Lung (tissue), 12 donors: ENCODE results near the gene VSTM2A. TPM values are rescaled to one million over a fixed set of nuclear protein-coding genes. Genes with fewer than 3 reads are reported as not detected.

Experiments used
- ATAC-seq: fragments of 200-7000 bp; cut with Tn5 transposase; one replicate; pipeline ENCODE4 v1.9.1; 2020; ENCODE audit warnings: moderate number of reproducible peaks; ENCODE audit not compliant: insufficient read depth, low FRiP score
- DNase-seq, 3 donors: peaks; one replicate each; pipeline ENCODE4 v3.0.0-alpha.2; 2013 to 2017
- H3K27ac ChIP-seq, 2 donors: one replicate each; pipeline ENCODE4 v1.5.1; 2013; ENCODE audit warnings: mild to moderate bottlenecking in 2 of 2, moderate library complexity in 2 of 2, control low read depth in 1 of 2, inconsistent platforms in 1 of 2, low read depth in 1 of 2, low read length in 1 of 2
- H3K27me3 ChIP-seq, 3 donors: one replicate each; pipeline ENCODE4 v1.5.1; 2013; ENCODE audit warnings: low read length in 2 of 3; ENCODE audit not compliant: control insufficient read depth in 3 of 3, insufficient read depth in 3 of 3
- H3K36me3 ChIP-seq, 4 donors: one replicate each; pipeline ENCODE4 v1.5.1; 2013; ENCODE audit warnings: low read length in 4 of 4, mild to moderate bottlenecking in 1 of 4, moderate library complexity in 1 of 4; ENCODE audit not compliant: control insufficient read depth in 4 of 4, insufficient read depth in 4 of 4
- H3K4me1 ChIP-seq, 5 donors: one replicate each; pipeline ENCODE4 v1.5.1; 2013; ENCODE audit warnings: low read length in 5 of 5, mild to moderate bottlenecking in 2 of 5, moderate library complexity in 1 of 5; ENCODE audit not compliant: control insufficient read depth in 5 of 5, insufficient read depth in 5 of 5
- H3K4me3 ChIP-seq: one replicate; pipeline ENCODE4 v1.5.1; 2013; ENCODE audit warnings: mild to moderate bottlenecking, control low read depth, moderate library complexity
- H3K9ac ChIP-seq, 2 donors: one replicate each; pipeline ENCODE4 v1.5.1; 2013; ENCODE audit warnings: low read length in 2 of 2, control low read depth in 1 of 2; ENCODE audit not compliant: insufficient read depth in 1 of 2
- H3K9me3 ChIP-seq, 4 donors: one replicate each; pipeline ENCODE4 v1.5.1; 2013; ENCODE audit warnings: low read length in 3 of 4, mild to moderate bottlenecking in 1 of 4, moderate library complexity in 1 of 4; ENCODE audit not compliant: control insufficient read depth in 4 of 4, insufficient read depth in 3 of 4
- CTCF ChIP-seq: IDR thresholded peaks from 2 replicates; pipeline ENCODE4 v1.5.1; 2012; ENCODE audit warnings: mild to moderate bottlenecking; ENCODE audit errors: control extremely low read depth, extremely low read depth
- WGBS, 2 donors: extraction: QIAGEN DNeasy Blood & Tissue Kit; methylation state at CpG; one replicate each; pipeline ENCODE4 v1.1.7; 2013; 5-methylcytosine and 5-hydroxymethylcytosine counted together
- polyA plus RNA-seq, 2 donors: library from polyadenylated mRNA; stranded (reverse); fragments of 200-250 nt; gene quantifications; one replicate each; pipeline ENCODE4 v1.2.1, GENCODE V29; 2013
- total RNA-seq, 2 donors: library from RNA; depleted of rRNA in 1 of 2; stranded (reverse); fragments of >200 nt in 1 of 2; gene quantifications; one replicate each; pipeline ENCODE4 v1.2.1, GENCODE V29; 2014 to 2021
- donor health status: control.
- donor health status: control.
- donor health status: Bipolar disorder and iron deficiency.
- donor health status: healthy.
- donor health status: DM: yes; HTN: yes; CAD: no.

VSTM2A gene
- total and polyA plus RNA-seq, 4 donors: not detected

- H3K36me3 ChIP-seq: no peaks in the 10 kb centered on the region
- H3K27ac ChIP-seq: no peak overlapping the region
- WGBS, 2 donors: 6 to 7% methylated on average over 5 of the region's 5 CpGs
- H3K9me3 ChIP-seq: peaks cover 0 to 15% (median 0%) of the 10 kb centered on the region in 4 donors
- ATAC-seq (no peak), DNase-seq (no peak)
- no peak overlapping the region for H3K4me3 ChIP-seq
- H3K9ac ChIP-seq: no peak overlapping the region
- no peak for TF ChIP-seq CTCF
- peaks cover 0 to 11% (median 4%) of the 10 kb centered on the region in 5 donors for H3K4me1 ChIP-seq
- H3K27me3 ChIP-seq: peaks cover 8 to 70% (median 55%) of the 10 kb centered on the region in 3 donors
These were observed 3.0 kb downstream of the VSTM2A start for GRCh38 chr7:54545241-54545563.

GRCh38 chr7:54546081-54546985, 4.2 kb downstream of the VSTM2A start:
- WGBS, 2 donors: 2 to 3% methylated on average over 41 to 80 of the region's 80 CpGs
- H3K27ac ChIP-seq: no peak overlapping the region
- peaks cover 0 to 15% (median 0%) of the 10 kb centered on the region in 4 donors for H3K9me3 ChIP-seq
- peaks cover 0 to 11% (median 4%) of the 10 kb centered on the region in 5 donors for H3K4me1 ChIP-seq
- no peaks in the 10 kb centered on the region for H3K36me3 ChIP-seq
- peaks cover 8 to 61% (median 45%) of the 10 kb centered on the region in 3 donors for H3K27me3 ChIP-seq
- ATAC-seq (no peak), DNase-seq (peak in 2 of 3 donors; percentile 9 to 25)
- H3K4me3 ChIP-seq: no peak overlapping the region
- H3K9ac ChIP-seq: no peak overlapping the region
- no peak for TF ChIP-seq CTCF

GRCh38 chr7:54546986-54547314, 4.8 kb downstream of the VSTM2A start:
- H3K9ac ChIP-seq: no peak overlapping the region
- WGBS, 2 donors: 1 to 4% methylated on average over 15 of the region's 15 CpGs

More at GRCh38 chr7:54546986-54547314, 4.8 kb downstream of the VSTM2A start:
- H3K27ac ChIP-seq: no peak overlapping the region
- TF ChIP-seq CTCF: no peak
- H3K9me3 ChIP-seq: peaks cover 0 to 13% (median 0%) of the 10 kb centered on the region in 4 donors
- peaks cover 8 to 55% (median 38%) of the 10 kb centered on the region in 3 donors for H3K27me3 ChIP-seq
- peaks cover 0 to 5% (median 3%) of the 10 kb centered on the region in 5 donors for H3K4me1 ChIP-seq
- H3K4me3 ChIP-seq: no peak overlapping the region
- no peaks in the 10 kb centered on the region for H3K36me3 ChIP-seq
- no peak for DNase-seq
- no peak for ATAC-seq
